ENCODE measurements around the gene SERINC5. TPM values are rescaled to one million over a fixed set of nuclear protein-coding genes. Genes with fewer than 3 reads are reported as not detected.
A peak's percentile ranks its signal among the peaks of the same experiment; 100 is the strongest.

Gene SERINC5
- total RNA-seq, 1 experiment from 2014 or later, result 5.7 TPM

GRCh38 chr5:80223561-80223960 lies 32.3 kb downstream of the SERINC5 start:
- intact Hi-C loops (cut with micrococcal nuclease), result no loop called here
- no peak overlapping the region for H3K9ac ChIP-seq (ENCODE audit: low read length)
- no peaks in the 10 kb centered on the region for H3K27me3 ChIP-seq (ENCODE audit: low read length)
- H3K36me3 ChIP-seq (ENCODE audit: low read depth, low read length), result no peaks in the 10 kb centered on the region
- H2AFZ ChIP-seq (ENCODE audit: low read length), result no peak overlapping the region
- no peaks in the 10 kb centered on the region for H4K20me1 ChIP-seq (ENCODE audit: low read length)
- H3K4me2 ChIP-seq (ENCODE audit: low read length), result no peak overlapping the region
- BruUV-seq (replicated peaks), result no TSS peak
- ATAC-seq (no peak), DNase-seq (no peak)
- H3K9me2 ChIP-seq (replicated peaks; ENCODE audit: low read length), result no peaks in the 10 kb centered on the region
- TF ChIP-seq CTCF (conservative IDR thresholded peaks at IDR 0.05; ENCODE audit: low read depth, low read length), result no peak
- TF ChIP-seq EZH2 (IDR thresholded peaks at IDR 0.05; ENCODE audit: low read length, unreplicated experiment), result no peak
- no peak for TF ChIP-seq EZH2phosphoT487 (IDR thresholded peaks at IDR 0.05; ENCODE audit: borderline replicate concordance, low read length)
- H3K4me3 ChIP-seq (ENCODE audit: low read length), result no peak overlapping the region
- no peak overlapping the region for H3K27ac ChIP-seq (ENCODE audit: low read length)
- no peaks in the 10 kb centered on the region for H3F3A ChIP-seq (ENCODE audit: low read length, unreplicated experiment)
- POLR2A ChIA-PET (ENCODE audit: unreplicated experiment), result no interaction called here
- H3K79me2 ChIP-seq (ENCODE audit: low read length), result no peaks in the 10 kb centered on the region
- no peaks in the 10 kb centered on the region for H3K9me3 ChIP-seq (ENCODE audit: low read length)
- H3K4me1 ChIP-seq (ENCODE audit: insufficient read depth, low read length), result no peaks in the 10 kb centered on the region
- CTCF ChIA-PET, result no interaction called here

GRCh38 chr5:80220245-80220897 lies 35.5 kb downstream of the SERINC5 start:
- H3K4me1 ChIP-seq (ENCODE audit: insufficient read depth, low read length), result no peaks in the 10 kb centered on the region
- no peak for DNase-seq
- H3K27ac ChIP-seq (ENCODE audit: low read length), result no peak overlapping the region
- no peaks in the 10 kb centered on the region for H3F3A ChIP-seq (ENCODE audit: low read length, unreplicated experiment)
- no peak overlapping the region for H3K9ac ChIP-seq (ENCODE audit: low read length)
- H3K9me2 ChIP-seq (replicated peaks; ENCODE audit: low read length), result no peaks in the 10 kb centered on the region
- no peaks in the 10 kb centered on the region for H3K79me2 ChIP-seq (ENCODE audit: low read length)
- no TSS peak for BruUV-seq (replicated peaks)
- ChIA-PET POLR2A (ENCODE audit: unreplicated experiment) (no interaction called here), CTCF (no interaction called here)
- H3K4me2 ChIP-seq (ENCODE audit: low read length), result no peak overlapping the region
- intact Hi-C loops (cut with micrococcal nuclease), result no loop called here
- H2AFZ ChIP-seq (ENCODE audit: low read length), result no peak overlapping the region
- H4K20me1 ChIP-seq (ENCODE audit: low read length), result no peaks in the 10 kb centered on the region
- no peaks in the 10 kb centered on the region for H3K9me3 ChIP-seq (ENCODE audit: low read length)
- H3K27me3 ChIP-seq (ENCODE audit: low read length), result no peaks in the 10 kb centered on the region
- no peaks in the 10 kb centered on the region for H3K36me3 ChIP-seq (ENCODE audit: low read depth, low read length)
- no peak for TF ChIP-seq EZH2phosphoT487 (IDR thresholded peaks at IDR 0.05; ENCODE audit: borderline replicate concordance, low read length)
- no peak for TF ChIP-seq CTCF (conservative IDR thresholded peaks at IDR 0.05; ENCODE audit: low read depth, low read length)
- ATAC-seq, result 0 out of 2 replicates have a peak, but pooled peaks have one; percentile 15
- H3K4me3 ChIP-seq (ENCODE audit: low read length), result no peak overlapping the region

- ChIA-PET POLR2A (ENCODE audit: unreplicated experiment) (no interaction called here), CTCF (no interaction called here)
- no peak overlapping the region for H3K4me3 ChIP-seq (ENCODE audit: low read length)
- no peaks in the 10 kb centered on the region for H3K9me2 ChIP-seq (replicated peaks; ENCODE audit: low read length)
- no TSS peak for BruUV-seq (replicated peaks)
- TF ChIP-seq EZH2 (IDR thresholded peaks at IDR 0.05; ENCODE audit: low read length, unreplicated experiment) (no peak), EZH2phosphoT487 (IDR thresholded peaks at IDR 0.05; ENCODE audit: borderline replicate concordance, low read length) (no peak), CTCF (conservative IDR thresholded peaks at IDR 0.05; ENCODE audit: low read depth, low read length) (no peak)
- intact Hi-C loops (cut with micrococcal nuclease), result no loop called here
- no peak overlapping the region for H3K4me2 ChIP-seq (ENCODE audit: low read length)
- no peaks in the 10 kb centered on the region for H4K20me1 ChIP-seq (ENCODE audit: low read length)
- ATAC-seq, result no peak
- no peaks in the 10 kb centered on the region for H3K79me2 ChIP-seq (ENCODE audit: low read length)
- no peaks in the 10 kb centered on the region for H3F3A ChIP-seq (ENCODE audit: low read length, unreplicated experiment)
- DNase-seq, result no peak
- no peak overlapping the region for H2AFZ ChIP-seq (ENCODE audit: low read length)
- no peaks in the 10 kb centered on the region for H3K9me3 ChIP-seq (ENCODE audit: low read length)
- no peaks in the 10 kb centered on the region for H3K27me3 ChIP-seq (ENCODE audit: low read length)
- no peak overlapping the region for H3K27ac ChIP-seq (ENCODE audit: low read length)
- H3K36me3 ChIP-seq (ENCODE audit: low read depth, low read length), result no peaks in the 10 kb centered on the region
- peaks cover 9% of the 10 kb centered on the region for H3K4me1 ChIP-seq (ENCODE audit: insufficient read depth, low read length)
- no peak overlapping the region for H3K9ac ChIP-seq (ENCODE audit: low read length)
Observed at GRCh38 chr5:80219391-80219790, 36.5 kb downstream of the SERINC5 start.
